Measurements from ENCODE around the gene UGT1A4. TPM values are rescaled to one million over a fixed set of nuclear protein-coding genes. Genes with fewer than 3 reads are reported as not detected.

Gene UGT1A4
- polyA plus RNA-seq, 3 donors = not detected

DNA sequence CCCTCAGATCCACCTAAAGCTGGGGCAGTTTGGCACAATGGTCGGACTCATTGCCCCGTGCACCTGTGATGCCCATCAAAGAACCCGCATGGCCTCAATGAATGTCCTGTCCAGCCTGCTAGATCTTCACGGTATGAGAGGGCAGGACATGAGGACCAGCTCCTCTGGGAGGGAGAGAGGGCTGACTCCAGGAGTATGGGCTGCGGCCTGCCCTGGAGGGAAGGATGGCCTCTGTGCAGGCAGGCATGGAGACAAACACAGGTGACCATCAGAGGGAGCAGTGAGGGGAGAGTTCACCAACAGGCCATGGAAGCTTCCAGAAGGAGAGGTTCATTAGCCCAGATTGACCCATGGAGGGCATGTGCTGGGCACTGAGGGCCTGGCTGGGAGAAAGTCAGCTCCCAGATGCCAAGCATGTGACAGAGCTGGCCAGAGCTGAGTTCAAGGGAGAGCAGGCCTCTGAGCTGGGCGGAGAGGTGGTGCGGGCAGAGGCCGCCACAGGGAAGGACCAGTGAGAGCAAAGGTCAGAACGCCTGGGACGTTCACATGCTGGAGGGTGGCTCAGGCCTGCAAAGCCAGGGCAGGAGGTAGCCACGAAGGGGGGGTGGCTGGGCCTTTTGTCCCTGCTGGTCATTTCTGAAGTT is 99.6 kb downstream of the UGT1A4 start:
- Histone ChIP-seq H3K4me3 (replicated peaks in 1 of 3; ENCODE audit: low read depth in 2 of 3, low read length in 3 of 3) (no peak overlapping the region), H2AFZ (ENCODE audit: insufficient read depth, low read depth, low read length, poor library complexity, severe bottlenecking) (no peak overlapping the region), H3K4me2 (replicated peaks; ENCODE audit: extremely low read depth, low read length, poor library complexity, severe bottlenecking) (no peak overlapping the region), H3K36me3 (replicated peaks in 1 of 2; ENCODE audit: control insufficient read depth in 1 of 2, insufficient read depth in 2 of 2, low read length in 2 of 2) (no peaks in the 10 kb centered on the region), H3K4me1 (ENCODE audit: control insufficient read depth in 1 of 2, insufficient read depth in 2 of 2, low read length in 2 of 2) (peaks cover 2 to 5% of the 10 kb centered on the region in 2 donors), H3K9ac (ENCODE audit: insufficient read depth, low read length, poor library complexity, severe bottlenecking) (no peak overlapping the region), H3K9me3 (replicated peaks in 1 of 2; ENCODE audit: control insufficient read depth in 1 of 2, insufficient read depth in 1 of 2, low read length in 2 of 2) (no peaks in the 10 kb centered on the region), H3K79me2 (ENCODE audit: insufficient read depth, low read length) (no peaks in the 10 kb centered on the region), H3K27ac (ENCODE audit: low read depth in 1 of 2, low read length in 2 of 2) (no peak overlapping the region), H4K20me1 (ENCODE audit: insufficient read depth, low read length) (no peaks in the 10 kb centered on the region), H3K27me3 (ENCODE audit: control insufficient read depth in 2 of 2, insufficient read depth in 2 of 2, low read length in 2 of 2) (no peaks in the 10 kb centered on the region)
- no peak overlapping the region for H3K27ac Mint-ChIP-seq
- no peak for DNase-seq
- intact Hi-C loops (cut with micrococcal nuclease) = no loop called here
- H3K27me3 Mint-ChIP-seq (ENCODE audit: low read depth in 3 of 3) = peaks cover 2 to 9% (median 7%) of the 10 kb centered on the region in 3 donors
- H3K4me1 Mint-ChIP-seq = peaks cover 3% of the 10 kb centered on the region
- no peak overlapping the region for H3K4me3 Mint-ChIP-seq
- H3K9me3 Mint-ChIP-seq = peaks cover 0 to 4% (median 0%) of the 10 kb centered on the region in 7 donors
- H3K36me3 Mint-ChIP-seq = no peaks in the 10 kb centered on the region
- 91% methylated on average over 11 of the region's 11 CpGs for WGBS (ENCODE audit: insufficient coverage)
- TF ChIP-seq, protein P1, sequence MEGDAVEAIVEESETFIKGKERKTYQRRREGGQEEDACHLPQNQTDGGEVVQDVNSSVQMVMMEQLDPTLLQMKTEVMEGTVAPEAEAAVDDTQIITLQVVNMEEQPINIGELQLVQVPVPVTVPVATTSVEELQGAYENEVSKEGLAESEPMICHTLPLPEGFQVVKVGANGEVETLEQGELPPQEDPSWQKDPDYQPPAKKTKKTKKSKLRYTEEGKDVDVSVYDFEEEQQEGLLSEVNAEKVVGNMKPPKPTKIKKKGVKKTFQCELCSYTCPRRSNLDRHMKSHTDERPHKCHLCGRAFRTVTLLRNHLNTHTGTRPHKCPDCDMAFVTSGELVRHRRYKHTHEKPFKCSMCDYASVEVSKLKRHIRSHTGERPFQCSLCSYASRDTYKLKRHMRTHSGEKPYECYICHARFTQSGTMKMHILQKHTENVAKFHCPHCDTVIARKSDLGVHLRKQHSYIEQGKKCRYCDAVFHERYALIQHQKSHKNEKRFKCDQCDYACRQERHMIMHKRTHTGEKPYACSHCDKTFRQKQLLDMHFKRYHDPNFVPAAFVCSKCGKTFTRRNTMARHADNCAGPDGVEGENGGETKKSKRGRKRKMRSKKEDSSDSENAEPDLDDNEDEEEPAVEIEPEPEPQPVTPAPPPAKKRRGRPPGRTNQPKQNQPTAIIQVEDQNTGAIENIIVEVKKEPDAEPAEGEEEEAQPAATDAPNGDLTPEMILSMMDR (IDR thresholded peaks at IDR 0.05) = no peak

DNA sequence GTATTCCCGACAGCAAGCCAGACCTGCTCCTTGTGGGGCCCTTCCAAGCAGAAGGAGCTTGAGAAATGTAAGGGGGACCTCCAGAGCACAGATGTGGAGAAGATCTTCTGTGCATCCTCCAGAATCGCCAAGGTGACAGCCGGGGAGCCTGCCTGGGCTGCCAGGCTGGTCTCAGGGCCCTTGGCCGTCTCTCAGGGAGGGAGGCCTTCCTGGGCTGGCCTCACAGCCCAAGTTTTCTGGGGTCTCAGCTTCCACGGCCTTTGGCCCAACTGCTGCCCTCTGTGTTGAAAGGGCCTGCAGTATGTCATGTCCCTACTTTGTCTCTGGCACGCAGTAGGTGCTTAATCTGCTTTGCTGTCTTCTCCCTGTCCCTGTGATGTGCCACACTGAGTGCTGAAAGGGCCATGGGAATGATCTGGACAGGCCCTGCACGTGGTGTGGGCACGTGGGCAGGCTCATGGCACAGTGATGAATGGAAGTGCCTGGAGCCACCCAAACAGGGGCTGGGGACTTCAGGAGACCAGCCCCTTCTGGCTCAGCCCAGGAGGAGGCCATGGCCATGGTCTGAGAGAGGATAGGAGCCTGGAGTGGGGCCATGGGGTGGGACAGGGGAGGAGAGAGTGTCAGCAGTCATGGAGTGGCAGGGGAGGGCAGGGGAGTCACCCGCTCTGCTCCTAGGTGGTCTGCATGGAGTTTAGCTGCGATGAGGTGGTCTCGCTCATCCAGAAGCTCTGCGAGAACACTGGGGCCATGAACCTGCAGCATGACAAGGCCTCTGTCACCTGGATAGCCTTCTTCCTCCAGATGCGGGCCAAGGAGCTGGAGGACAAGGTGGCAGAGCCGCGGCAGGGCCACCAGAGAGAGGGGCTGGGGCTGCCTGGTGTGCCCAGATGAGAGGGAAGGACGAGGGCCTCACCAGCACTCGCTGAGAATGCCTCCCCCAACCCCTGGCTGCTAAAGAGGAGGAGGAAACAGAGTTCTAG is 100.4 kb downstream of the UGT1A4 start:
- peaks cover 2 to 7% (median 7%) of the 10 kb centered on the region in 3 donors for H3K27me3 Mint-ChIP-seq (ENCODE audit: low read depth in 3 of 3)
- H3K4me1 Mint-ChIP-seq = peaks cover 7% of the 10 kb centered on the region
- peaks cover 4 to 8% of the 10 kb centered on the region in 2 donors for H3K4me1 ChIP-seq (ENCODE audit: control insufficient read depth in 1 of 2, insufficient read depth in 2 of 2, low read length in 2 of 2)
- intact Hi-C loops (cut with micrococcal nuclease) = no loop called here
- no peak overlapping the region for H3K9ac ChIP-seq (ENCODE audit: insufficient read depth, low read length, poor library complexity, severe bottlenecking)
- H3K9me3 ChIP-seq (replicated peaks in 1 of 2; ENCODE audit: control insufficient read depth in 1 of 2, insufficient read depth in 1 of 2, low read length in 2 of 2) = no peaks in the 10 kb centered on the region
- peaks cover 0 to 2% (median 0%) of the 10 kb centered on the region in 7 donors for H3K9me3 Mint-ChIP-seq
- H3K79me2 ChIP-seq (ENCODE audit: insufficient read depth, low read length) = no peaks in the 10 kb centered on the region
- no peak for DNase-seq
- H4K20me1 ChIP-seq (ENCODE audit: insufficient read depth, low read length) = no peaks in the 10 kb centered on the region
- H3K4me3 Mint-ChIP-seq = no peak overlapping the region
- no peaks in the 10 kb centered on the region for H3K36me3 ChIP-seq (replicated peaks in 1 of 2; ENCODE audit: control insufficient read depth in 1 of 2, insufficient read depth in 2 of 2, low read length in 2 of 2)
- 83% methylated on average over 9 of the region's 17 CpGs for WGBS (ENCODE audit: insufficient coverage)
- no peak overlapping the region for H3K4me3 ChIP-seq (replicated peaks in 1 of 3; ENCODE audit: low read depth in 2 of 3, low read length in 3 of 3)
- no peak overlapping the region for H2AFZ ChIP-seq (ENCODE audit: insufficient read depth, low read depth, low read length, poor library complexity, severe bottlenecking)
- H3K27ac Mint-ChIP-seq = no peak overlapping the region
- no peak overlapping the region for H3K27ac ChIP-seq (ENCODE audit: low read depth in 1 of 2, low read length in 2 of 2)
- H3K27me3 ChIP-seq (ENCODE audit: control insufficient read depth in 2 of 2, insufficient read depth in 2 of 2, low read length in 2 of 2) = no peaks in the 10 kb centered on the region
- H3K36me3 Mint-ChIP-seq = no peaks in the 10 kb centered on the region
- H3K4me2 ChIP-seq (replicated peaks; ENCODE audit: extremely low read depth, low read length, poor library complexity, severe bottlenecking) = no peak overlapping the region
- TF ChIP-seq, protein P1 (IDR thresholded peaks at IDR 0.05) = no peak

All from CD14-positive monocyte (primary cell).